Epidermal melanocyte (primary cell): ENCODE results near the gene NPC1L1.

Experiments used
- DNase-seq: peaks from one replicate; pipeline ENCODE4 v3.0.0; 2011; ENCODE audit warnings: low spot score; ENCODE audit not compliant: insufficient read length

NPC1L1 gene

GRCh38 chr7:44538093-44538797 is 2.9 kb downstream of the NPC1L1 start:
- no peak for DNase-seq

GRCh38 chr7:44537442-44537841 is 3.7 kb downstream of the NPC1L1 start:
- DNase-seq = no peak

- no peak for DNase-seq
Observed at GRCh38 chr7:44536090-44536489, 5.0 kb downstream of the NPC1L1 start.

GRCh38 chr7:44535348-44536064 is 5.6 kb downstream of the NPC1L1 start:
- no peak for DNase-seq

GRCh38 chr7:44534501-44534900 is 6.6 kb downstream of the NPC1L1 start:
- no peak for DNase-seq

GRCh38 chr7:44534087-44534486 is 7.0 kb downstream of the NPC1L1 start:
- no peak for DNase-seq

- DNase-seq = no peak
Observed at GRCh38 chr7:44533301-44534055, 7.7 kb downstream of the NPC1L1 start.

- no peak for DNase-seq
Observed at GRCh38 chr7:44531421-44532380, 9.4 kb downstream of the NPC1L1 start.

- DNase-seq = no peak
Observed at GRCh38 chr7:44530990-44531389, 10.1 kb downstream of the NPC1L1 start.

- DNase-seq = no peak
Observed at GRCh38 chr7:44524811-44525388, 16.2 kb downstream of the NPC1L1 start.

- no peak for DNase-seq
Observed at GRCh38 chr7:44522315-44522714, 18.8 kb downstream of the NPC1L1 start.

GRCh38 chr7:44521347-44522095 is 19.6 kb downstream of the NPC1L1 start:
- DNase-seq = no peak

GRCh38 chr7:44520574-44520973 is 20.6 kb downstream of the NPC1L1 start:
- no peak for DNase-seq

- no peak for DNase-seq
Observed at GRCh38 chr7:44519546-44519945, 21.6 kb downstream of the NPC1L1 start.

GRCh38 chr7:44518761-44519160 is 22.4 kb downstream of the NPC1L1 start:
- DNase-seq = no peak

- DNase-seq = no peak
Observed at GRCh38 chr7:44517175-44517574, 24.0 kb downstream of the NPC1L1 start.

- DNase-seq = no peak
Observed at GRCh38 chr7:44515590-44516268, 25.4 kb downstream of the NPC1L1 start.

- no peak for DNase-seq
Observed at GRCh38 chr7:44512736-44513135, 28.4 kb downstream of the NPC1L1 start.

GRCh38 chr7:44511863-44512468 is 29.2 kb downstream of the NPC1L1 start:
- no peak for DNase-seq
